Spleen (tissue), 11 donors: ENCODE measurements around the gene ZSWIM6. TPM values are rescaled to one million over a fixed set of nuclear protein-coding genes. Genes with fewer than 3 reads are reported as not detected.

ENCODE experiments used
- DNase-seq: peaks from one replicate; pipeline ENCODE4 v3.0.0-alpha.2; 2020
- H3K27ac ChIP-seq, 8 donors: fragments of 200-600 bp; sonication (generic) in 7 of 8; 1 replicate in 4 of 8; 2 replicates in 4 of 8; pipeline versions ENCODE4 v1.5.0 to v1.8.0; 2016 to 2021; ENCODE audit warnings: inconsistent platforms in 4 of 8, mild to moderate bottlenecking in 4 of 8, moderate library complexity in 1 of 8
- H3K27me3 ChIP-seq, 7 donors: fragments of 200-600 bp; sonication (generic) in 6 of 7; replicated peaks in 1 of 7; 1 replicate in 4 of 7; 2 replicates in 3 of 7; pipeline versions ENCODE4 v1.5.0 to v1.8.0; 2016 to 2021; ENCODE audit warnings: inconsistent platforms in 3 of 7, mild to moderate bottlenecking in 1 of 7
- H3K36me3 ChIP-seq, 6 donors: fragments of 200-600 bp; sonication (generic) in 5 of 6; 1 replicate in 4 of 6; 2 replicates in 2 of 6; pipeline versions ENCODE4 v1.5.0 to v1.8.0; 2016 to 2021; ENCODE audit warnings: inconsistent platforms in 2 of 6
- H3K4me1 ChIP-seq, 6 donors: fragments of 200-600 bp; sonication (generic) in 5 of 6; 1 replicate in 3 of 6; 2 replicates in 3 of 6; pipeline versions ENCODE4 v1.5.0 to v1.8.0; 2016 to 2021; ENCODE audit warnings: inconsistent platforms in 3 of 6
- H3K4me3 ChIP-seq, 8 donors: fragments of 200-600 bp; sonication (generic) in 7 of 8; 1 replicate in 4 of 8; 2 replicates in 4 of 8; pipeline versions ENCODE4 v1.5.0 to v1.8.0; 2016 to 2021; ENCODE audit warnings: inconsistent platforms in 4 of 8, mild to moderate bottlenecking in 4 of 8, moderate library complexity in 2 of 8
- H3K9me3 ChIP-seq, 8 donors: fragments of 200-600 bp; sonication (generic) in 7 of 8; 1 replicate in 4 of 8; 2 replicates in 4 of 8; pipeline versions ENCODE4 v1.5.0 to v1.8.0; 2016 to 2021; ENCODE audit warnings: inconsistent platforms in 4 of 8
- POLR2A ChIP-seq, 3 donors: fragments of 450-650 bp; IDR thresholded peaks; one replicate each; pipeline ENCODE4 v1.5.1; 2017; ENCODE audit warnings: antibody characterized with exemption in 3 of 3, mild to moderate bottlenecking in 1 of 3
- POLR2AphosphoS5 ChIP-seq, 3 donors: sonication (generic); formaldehyde crosslinking; IDR thresholded peaks; one replicate each; pipeline ENCODE4 v1.5.1; 2017; ENCODE audit warnings: antibody characterized with exemption in 3 of 3
- WGBS, 5 donors: extraction: QIAGEN DNeasy Blood & Tissue Kit in 3 of 5; methylation state at CpG; one replicate each; pipeline versions ENCODE4 v1.1.5 to v1.1.7; 2013 to 2018; 5-methylcytosine and 5-hydroxymethylcytosine counted together
- intact Hi-C: fragments of 100-400 bp; cut with DNase I; formaldehyde crosslinking; loops from one replicate; pipeline ENCODE4 v1.15.0; 2023; ENCODE audit warnings: low total_unique reads
- polyA plus RNA-seq, 3 donors: library from polyadenylated mRNA; stranded (reverse); fragments of 200-250 nt; gene quantifications; one replicate each; pipeline ENCODE4 v1.2.1, GENCODE V29; 2013
- total RNA-seq, 7 donors: library from RNA; depleted of rRNA in 3 of 7; stranded (reverse); fragments of >200 nt in 3 of 7; fragmentation: NEBNext Ultra II Directional in 4 of 7; extraction: Animal tissue kit (Norgen Biotek cat#: 25700) in 4 of 7; gene quantifications; one replicate each; pipeline versions ENCODE4 v1.1.0 to v1.2.1, GENCODE V29; 2016 to 2021
- TF ChIP-seq, protein P1 (sequence below), 11 experiments: fragments of 200-600 bp in 7 of 11; fragments of 450-650 bp in 4 of 11; sonication (generic) in 4 of 11; IDR thresholded peaks in 8 of 11; conservative IDR thresholded peaks in 3 of 11; 1 replicate in 7 of 11; 2 replicates in 4 of 11; pipeline versions ENCODE4 v1.4.0 to v1.8.0; 2016 to 2021; ENCODE audit warnings: antibody characterized with exemption in 11 of 11, inconsistent platforms in 4 of 11, mild to moderate bottlenecking in 1 of 11
- donor health status: healthy with polysubstance abuse.
- donor health status: DM: no; HTN: no; CAD: no; lungs with moderate emphysema.
- donor health status: DM: no; HTN: no; CAD: no.
- donor health status: Bipolar disorder and iron deficiency.
- donor health status: healthy.
- donor health status: DM: no; HTN: no; CAD: no.
- donor health status: DM: yes; HTN: yes; CAD: no.

Gene ZSWIM6
- total and polyA plus RNA-seq, 10 donors = 3.1 to 22.9 (median 16.9) TPM

DNA sequence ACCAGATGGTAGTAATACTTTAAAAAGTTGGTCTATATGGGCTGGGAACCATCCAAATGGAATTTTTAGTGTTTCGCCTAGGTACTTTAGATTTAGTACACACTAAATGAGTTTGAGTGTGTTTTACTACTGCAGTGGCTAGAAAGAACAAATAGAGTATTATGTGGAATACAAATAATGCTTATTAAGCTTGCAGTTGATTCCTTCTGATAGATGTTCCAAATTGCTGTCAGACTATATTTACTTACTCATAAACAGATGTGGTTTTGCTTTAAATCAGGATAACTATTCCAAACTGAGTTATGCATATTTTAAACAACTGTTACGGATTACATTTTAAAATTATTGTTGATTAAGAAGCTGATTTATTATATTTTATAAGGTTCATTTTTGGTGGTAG, 103.3 kb downstream of the ZSWIM6 start:
- Histone ChIP-seq H3K36me3 (no peaks in the 10 kb centered on the region), H3K4me1 (peaks cover 0 to 19% (median 0%) of the 10 kb centered on the region in 6 donors), H3K9me3 (peaks cover 0 to 11% (median 7%) of the 10 kb centered on the region in 8 donors), H3K27me3 (no peaks in the 10 kb centered on the region), H3K4me3 (no peak overlapping the region), H3K27ac (no peak overlapping the region)
- no peak for DNase-seq
- 85 to 92% (median 88%) methylated on average over 2 of the region's 2 CpGs for WGBS, 5 donors
- intact Hi-C loops = no loop called here
- TF ChIP-seq POLR2AphosphoS5 (IDR thresholded peaks at IDR 0.05) (no peak), POLR2A (IDR thresholded peaks at IDR 0.05) (no peak)
- TF ChIP-seq, protein P1, sequence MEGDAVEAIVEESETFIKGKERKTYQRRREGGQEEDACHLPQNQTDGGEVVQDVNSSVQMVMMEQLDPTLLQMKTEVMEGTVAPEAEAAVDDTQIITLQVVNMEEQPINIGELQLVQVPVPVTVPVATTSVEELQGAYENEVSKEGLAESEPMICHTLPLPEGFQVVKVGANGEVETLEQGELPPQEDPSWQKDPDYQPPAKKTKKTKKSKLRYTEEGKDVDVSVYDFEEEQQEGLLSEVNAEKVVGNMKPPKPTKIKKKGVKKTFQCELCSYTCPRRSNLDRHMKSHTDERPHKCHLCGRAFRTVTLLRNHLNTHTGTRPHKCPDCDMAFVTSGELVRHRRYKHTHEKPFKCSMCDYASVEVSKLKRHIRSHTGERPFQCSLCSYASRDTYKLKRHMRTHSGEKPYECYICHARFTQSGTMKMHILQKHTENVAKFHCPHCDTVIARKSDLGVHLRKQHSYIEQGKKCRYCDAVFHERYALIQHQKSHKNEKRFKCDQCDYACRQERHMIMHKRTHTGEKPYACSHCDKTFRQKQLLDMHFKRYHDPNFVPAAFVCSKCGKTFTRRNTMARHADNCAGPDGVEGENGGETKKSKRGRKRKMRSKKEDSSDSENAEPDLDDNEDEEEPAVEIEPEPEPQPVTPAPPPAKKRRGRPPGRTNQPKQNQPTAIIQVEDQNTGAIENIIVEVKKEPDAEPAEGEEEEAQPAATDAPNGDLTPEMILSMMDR (IDR thresholded peaks at IDR 0.05 in 8 of 11, conservative IDR thresholded peaks at IDR 0.05 in 3 of 11) = no peak

- no peak for TF ChIP-seq POLR2AphosphoS5 (IDR thresholded peaks at IDR 0.05)
- no peak for TF ChIP-seq POLR2A (IDR thresholded peaks at IDR 0.05)
- TF ChIP-seq, protein P1 (IDR thresholded peaks at IDR 0.05 in 8 of 11, conservative IDR thresholded peaks at IDR 0.05 in 3 of 11) = no peak
- no peak for DNase-seq
- Histone ChIP-seq H3K9me3 (peaks cover 7 to 42% (median 37%) of the 10 kb centered on the region in 8 donors), H3K36me3 (no peaks in the 10 kb centered on the region), H3K27me3 (no peaks in the 10 kb centered on the region), H3K4me3 (no peak overlapping the region), H3K4me1 (peaks cover 0 to 7% (median 0%) of the 10 kb centered on the region in 6 donors), H3K27ac (no peak overlapping the region)
- 86 to 96% (median 96%) methylated on average over 3 of the region's 3 CpGs for WGBS, 5 donors
- intact Hi-C loops = no loop called here
Observed at GRCh38 chr5:61438298-61438970, 106.4 kb downstream of the ZSWIM6 start.

DNA sequence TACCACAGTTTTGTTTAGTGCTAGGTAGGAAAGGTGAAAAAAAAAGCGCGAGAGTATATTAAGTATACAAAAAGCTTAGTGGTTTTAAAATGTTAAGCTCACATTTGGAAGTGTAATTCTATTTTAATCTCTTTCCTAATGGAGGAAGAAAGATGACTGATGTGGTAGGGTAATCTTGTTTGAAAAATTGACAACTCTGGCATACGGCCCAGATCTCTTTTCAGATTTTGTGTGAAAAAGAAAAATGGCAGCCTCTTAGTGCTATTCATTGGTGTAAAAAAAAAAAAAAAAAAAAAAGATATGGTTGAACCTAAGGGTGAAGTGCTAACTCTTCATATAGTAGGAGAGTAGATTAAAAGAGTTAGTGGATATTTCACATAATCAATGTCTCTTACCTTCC, 108.0 kb downstream of the ZSWIM6 start:
- intact Hi-C loops = no loop called here
- Histone ChIP-seq H3K36me3 (peaks cover 0 to 5% (median 0%) of the 10 kb centered on the region in 6 donors), H3K27ac (no peak overlapping the region), H3K9me3 (peaks cover 7 to 55% (median 42%) of the 10 kb centered on the region in 8 donors), H3K27me3 (no peaks in the 10 kb centered on the region), H3K4me1 (peaks cover 0 to 5% (median 0%) of the 10 kb centered on the region in 6 donors), H3K4me3 (no peak overlapping the region)
- WGBS, 5 donors = 88 to 92% (median 91%) methylated on average over 3 of the region's 3 CpGs
- TF ChIP-seq, protein P1 (IDR thresholded peaks at IDR 0.05 in 8 of 11, conservative IDR thresholded peaks at IDR 0.05 in 3 of 11) = no peak
- no peak for TF ChIP-seq POLR2AphosphoS5 (IDR thresholded peaks at IDR 0.05)
- TF ChIP-seq POLR2A (IDR thresholded peaks at IDR 0.05) = no peak
- DNase-seq = no peak

DNA sequence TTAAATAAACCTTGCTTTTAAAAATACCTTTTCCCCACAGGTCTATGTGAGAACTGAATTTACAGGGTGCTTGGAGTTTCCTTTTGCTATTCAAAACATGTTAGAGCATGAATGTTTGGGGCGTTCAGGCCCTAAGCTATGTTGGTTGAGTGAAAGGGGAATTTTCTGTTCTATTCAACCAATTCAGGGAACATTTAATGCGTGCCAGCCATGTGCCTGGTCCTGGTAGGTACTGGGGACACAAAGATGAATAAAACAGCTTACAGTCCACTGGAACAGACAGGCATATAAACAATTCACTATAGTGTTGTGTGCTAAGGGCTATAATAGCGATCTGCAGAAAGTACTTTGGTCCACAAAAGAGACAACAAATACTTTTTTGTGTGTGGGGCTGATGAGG, 108.5 kb downstream of the ZSWIM6 start:
- WGBS, 5 donors = 62 to 96% (median 80%) methylated on average over 3 of the region's 3 CpGs
- DNase-seq = no peak

More for the DNA sequence above, 108.5 kb downstream of the ZSWIM6 start:
- intact Hi-C loops = no loop called here
- Histone ChIP-seq H3K27me3 (no peaks in the 10 kb centered on the region), H3K36me3 (peaks cover 0 to 5% (median 0%) of the 10 kb centered on the region in 6 donors), H3K4me1 (peaks cover 0 to 4% (median 0%) of the 10 kb centered on the region in 6 donors), H3K27ac (no peak overlapping the region), H3K9me3 (peaks cover 7 to 57% (median 43%) of the 10 kb centered on the region in 8 donors), H3K4me3 (no peak overlapping the region)
- no peak for TF ChIP-seq POLR2AphosphoS5 (IDR thresholded peaks at IDR 0.05)
